Mesenteric fat pad (tissue), 1 donor: ENCODE data around the gene SMYD3. TPM values are rescaled to one million over a fixed set of nuclear protein-coding genes. Genes with fewer than 3 reads are reported as not detected.

ENCODE experiments used
- DNase-seq: peaks from one replicate; pipeline ENCODE4 v3.0.0-alpha.2; 2020; ENCODE audit warnings: low spot score
- total RNA-seq: library from RNA; stranded (reverse); fragmentation: NEBNext Ultra II Directional; extraction: Animal tissue kit (Norgen Biotek cat#: 25700); gene quantifications from one replicate; pipeline ENCODE4 v1.2.1, GENCODE V29; 2021
- donor health status: DM: yes; HTN: yes; CAD: no.

Gene SMYD3
- total RNA-seq, 1 donor from 2014 or later, result 12.4 TPM

DNA sequence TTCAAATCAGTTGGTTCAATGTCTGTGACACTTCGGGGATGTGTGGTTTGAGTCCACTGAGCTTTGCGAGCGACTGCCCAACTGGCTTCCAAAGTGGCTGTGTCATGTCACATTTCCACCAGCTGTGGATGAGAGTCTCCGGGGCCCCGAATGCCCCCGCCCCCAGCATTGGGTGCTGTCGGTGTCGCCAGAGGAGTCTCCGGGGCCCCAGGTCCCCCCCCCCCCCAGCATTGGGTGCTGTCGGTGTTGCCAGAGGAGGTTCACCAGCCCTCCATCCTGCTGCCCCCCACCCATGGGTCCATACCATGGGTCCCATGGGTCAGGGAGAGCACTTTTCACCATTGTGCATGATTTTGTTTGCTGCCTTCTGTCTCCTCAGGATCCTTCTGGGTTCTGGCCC is 9.0 kb upstream of the SMYD3 start:
- DNase-seq, result no peak

DNA sequence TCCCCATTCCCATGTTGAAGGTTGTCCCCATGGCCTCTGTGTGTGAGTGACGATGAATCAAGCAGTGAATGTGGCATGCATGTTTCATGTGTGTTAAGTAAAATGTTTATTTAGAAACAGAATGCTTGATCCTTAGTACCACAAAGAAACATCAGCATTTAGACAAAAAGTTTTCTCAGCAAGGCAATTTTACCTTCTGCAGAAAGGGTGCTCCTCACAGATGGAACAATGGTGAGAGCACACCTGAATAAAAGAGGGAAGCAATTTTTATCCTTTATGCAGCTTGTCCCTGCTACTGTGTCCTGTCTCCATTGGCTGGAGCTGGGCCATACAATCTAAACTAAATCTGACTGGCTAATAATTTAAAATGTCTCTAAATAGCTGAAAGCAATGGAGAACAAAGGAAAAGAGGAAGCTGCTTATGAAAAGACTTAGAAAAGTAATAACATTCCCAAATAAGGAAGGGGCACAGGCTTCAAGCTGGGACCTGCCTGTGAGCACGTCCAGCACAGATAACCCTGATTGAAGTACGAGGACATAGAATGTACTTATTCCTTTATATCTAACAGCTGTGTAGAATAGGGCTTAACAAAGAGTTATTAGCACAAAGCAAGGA is 8.4 kb upstream of the SMYD3 start:
- no peak for DNase-seq

- DNase-seq, result no peak
Observed at GRCh38 chr1:246513619-246514343, 6.7 kb upstream of the SMYD3 start.

DNA sequence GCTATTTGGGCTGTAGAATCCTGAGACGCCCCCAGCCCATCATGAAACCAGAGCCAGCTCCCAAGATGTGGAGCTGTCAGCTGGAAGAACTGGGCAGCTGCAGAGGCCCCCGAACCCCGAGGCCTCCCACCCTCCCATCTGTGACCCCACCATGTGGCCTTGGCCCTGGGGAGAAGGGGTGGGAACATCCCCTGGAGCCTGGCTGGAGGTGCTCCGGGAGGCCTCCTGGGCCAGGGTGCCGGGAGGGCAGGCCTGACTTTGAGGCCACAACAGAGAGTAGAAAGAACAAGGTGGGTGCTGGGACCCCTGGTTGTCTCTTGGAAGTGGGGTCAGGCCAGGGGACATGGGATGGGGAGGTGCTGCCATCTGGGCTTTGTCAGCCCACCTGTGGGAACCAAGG is 6.0 kb upstream of the SMYD3 start:
- DNase-seq, result no peak

- no peak for DNase-seq
Observed at GRCh38 chr1:246512635-246513034, 5.6 kb upstream of the SMYD3 start.

GRCh38 chr1:246512230-246512629 is 5.2 kb upstream of the SMYD3 start:
- no peak for DNase-seq

- DNase-seq, result no peak
Observed at GRCh38 chr1:246511203-246511602, 4.1 kb upstream of the SMYD3 start.

GRCh38 chr1:246510147-246511030 is 3.3 kb upstream of the SMYD3 start:
- no peak for DNase-seq

GRCh38 chr1:246508897-246509688 is 2.0 kb upstream of the SMYD3 start:
- DNase-seq, result no peak

GRCh38 chr1:246506367-246506673 is 759 bp downstream of the SMYD3 start:
- no peak for DNase-seq

GRCh38 chr1:246503341-246503740 is 3.7 kb downstream of the SMYD3 start:
- DNase-seq, result no peak

DNA sequence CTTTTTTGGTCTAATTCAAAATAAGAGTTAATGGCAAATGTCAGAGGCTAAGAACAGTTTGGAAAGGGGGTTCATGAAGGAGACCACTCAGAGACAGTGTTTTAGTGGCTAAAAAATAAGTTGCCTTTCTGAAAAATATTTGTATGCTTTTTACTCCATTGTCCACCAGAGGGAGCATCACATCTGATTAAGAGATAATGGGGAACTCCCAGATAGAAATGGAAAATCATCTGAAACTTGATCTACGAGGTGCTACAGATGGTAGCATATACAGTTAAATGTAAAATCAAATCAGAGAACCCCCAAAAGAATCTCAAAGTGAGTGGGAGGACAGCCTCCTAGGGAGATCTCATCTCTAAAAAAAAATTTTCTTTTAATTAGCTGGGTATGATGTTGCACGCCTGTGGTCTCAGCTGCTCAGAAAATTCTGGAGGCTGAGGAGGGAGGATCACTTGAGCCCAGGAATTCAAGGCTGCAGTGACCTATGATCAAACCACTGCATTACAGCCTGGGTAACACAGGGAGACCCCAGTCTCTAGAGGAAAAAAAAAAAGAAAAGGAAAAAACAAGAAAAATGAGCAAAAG is 9.7 kb downstream of the SMYD3 start:
- no peak for DNase-seq

- DNase-seq, result no peak
Observed at GRCh38 chr1:246492611-246493245, 14.4 kb downstream of the SMYD3 start.

GRCh38 chr1:246491551-246492053 is 15.5 kb downstream of the SMYD3 start:
- no peak for DNase-seq

DNA sequence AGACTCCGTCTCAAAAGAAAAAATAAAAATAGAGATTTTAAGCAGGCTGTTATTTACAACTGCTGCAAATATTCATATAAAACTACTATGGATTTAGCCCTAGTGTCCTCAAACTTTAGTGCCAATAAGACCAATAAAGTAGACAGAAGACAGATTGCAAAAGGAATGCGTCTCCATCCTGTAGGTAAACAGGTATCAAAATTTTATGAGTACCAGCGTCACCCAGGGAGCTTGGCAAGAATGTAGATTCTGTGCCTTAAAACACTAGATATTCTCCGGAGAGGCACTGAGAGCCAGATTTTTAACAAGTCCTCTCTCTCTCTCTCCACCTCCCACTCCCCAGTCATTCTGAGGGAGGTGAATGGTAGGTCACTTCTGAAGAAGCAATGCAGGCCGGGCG is 18.4 kb downstream of the SMYD3 start:
- no peak for DNase-seq

DNA sequence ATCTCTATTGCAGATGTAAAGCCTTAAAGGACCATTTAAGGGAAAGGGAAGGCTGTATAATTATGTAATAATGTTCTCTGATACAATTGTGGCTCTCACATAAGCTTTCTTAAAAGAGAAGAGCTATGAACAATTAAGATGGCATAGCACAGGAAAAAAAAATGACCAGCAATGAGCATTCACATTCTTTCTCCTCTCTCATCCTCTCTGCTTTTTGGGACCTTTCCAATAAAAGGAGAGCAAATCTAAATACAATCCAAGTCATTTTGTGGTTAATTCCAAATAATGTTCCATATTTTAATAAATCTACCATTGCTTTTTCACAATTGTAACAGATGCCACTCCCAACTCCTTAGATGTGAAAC is 23.5 kb downstream of the SMYD3 start:
- no peak for DNase-seq

DNA sequence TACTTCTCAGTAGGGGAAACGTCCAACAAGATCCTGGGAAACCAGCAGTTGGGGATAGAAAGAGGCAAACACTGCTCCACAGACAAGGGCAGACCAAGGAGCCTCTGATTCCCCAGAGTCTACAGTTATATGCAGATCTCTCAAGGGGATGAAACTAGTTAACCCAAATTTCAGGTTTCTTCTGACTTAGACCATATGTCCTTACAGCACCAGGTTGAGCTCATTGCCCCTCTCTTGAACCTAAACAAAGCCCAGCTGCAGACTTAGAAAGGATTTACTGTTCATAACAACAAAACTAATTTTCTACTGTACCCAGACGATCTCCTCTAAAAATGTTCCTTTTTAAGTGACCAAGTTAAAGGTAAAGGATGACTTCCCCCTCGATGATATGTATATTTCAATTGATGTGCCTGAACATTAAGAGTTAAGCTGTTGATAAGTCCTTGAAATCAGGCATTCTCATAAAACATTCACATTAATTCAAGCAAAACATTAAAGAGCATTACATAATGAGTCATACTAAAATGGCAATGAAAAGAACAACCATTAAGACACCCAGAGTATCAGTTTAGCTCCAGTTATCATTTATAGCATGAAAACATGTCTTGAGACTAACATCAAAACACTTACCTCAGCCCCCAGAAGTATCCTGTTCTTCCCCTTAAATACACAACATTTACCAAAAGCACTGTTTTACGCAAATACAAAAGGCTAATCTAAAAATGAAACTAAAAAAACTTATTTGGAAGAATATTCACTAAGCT is 24.1 kb downstream of the SMYD3 start:
- no peak for DNase-seq

- no peak for DNase-seq
Observed at GRCh38 chr1:246479061-246479460, 28.0 kb downstream of the SMYD3 start.

GRCh38 chr1:246477634-246478033 is 29.4 kb downstream of the SMYD3 start:
- no peak for DNase-seq

DNA sequence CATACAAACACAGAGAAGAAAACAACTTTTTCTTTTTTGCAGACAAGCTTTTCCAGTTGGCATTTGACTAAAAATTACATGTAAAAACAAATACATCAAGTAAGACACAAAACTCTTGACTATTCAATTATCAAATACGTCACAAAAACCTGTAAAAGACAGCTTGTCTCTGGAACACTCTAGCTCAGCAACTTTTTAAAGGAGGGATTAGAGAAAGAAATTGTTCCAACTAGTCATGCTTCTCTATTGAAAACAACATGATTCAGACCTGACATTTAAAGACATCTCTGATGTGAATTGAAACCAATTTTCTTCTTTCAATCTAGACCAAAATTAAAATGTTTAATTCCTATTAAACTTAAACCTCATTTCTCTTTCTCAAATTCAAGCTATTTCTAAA is 30.3 kb downstream of the SMYD3 start:
- no peak for DNase-seq
